Measurements from ENCODE around the gene B9D1.

DNA sequence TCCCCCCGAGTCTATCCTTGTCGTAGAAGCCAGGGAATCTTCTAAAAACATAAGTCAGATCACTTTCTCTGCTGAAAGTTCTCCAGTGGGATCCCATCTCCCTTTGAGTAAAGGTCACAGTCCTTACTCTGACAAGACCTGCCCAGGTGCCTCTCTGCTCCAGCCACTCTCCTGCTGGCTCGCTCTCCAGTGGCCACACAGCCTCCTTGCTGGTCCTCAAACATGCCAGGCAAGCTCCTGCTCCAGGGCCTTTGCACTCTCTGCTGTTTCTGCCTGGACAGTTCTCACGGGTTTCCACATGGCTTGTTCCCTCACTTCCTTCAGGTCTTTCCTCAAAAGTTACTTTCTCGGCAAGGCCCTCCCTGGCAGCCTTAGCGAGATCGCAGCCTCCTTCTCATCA, 3.4 kb downstream of the B9D1 start:
- no peak for TF ChIP-seq CTCF (conservative IDR thresholded peaks at IDR 0.05 in 1 of 2, IDR thresholded peaks at IDR 0.05 in 1 of 2; ENCODE audit: extremely low read depth in 1 of 2, insufficient read depth in 1 of 2, low read depth in 1 of 2, low read length in 2 of 2)
- no peak for TF ChIP-seq EZH2 (IDR thresholded peaks at IDR 0.05; ENCODE audit: borderline replicate concordance, low read length)

Measured in mammary epithelial cell (primary cell).